Neural progenitor cell (in vitro differentiated cells): ENCODE results near the gene SLC41A3.

Source experiments
- EZH2 ChIP-seq: fragments of 200-600 bp; sonication (generic); IDR thresholded peaks from 2 replicates; pipeline ENCODE4 v1.6.1; 2017; ENCODE audit warnings: antibody characterized with exemption, mild to moderate bottlenecking, moderate library complexity
- EZH2phosphoT487 ChIP-seq: fragments of 200-600 bp; sonication (generic); IDR thresholded peaks from 2 replicates; pipeline ENCODE4 v1.6.1; 2017; ENCODE audit warnings: antibody characterized with exemption
- TF ChIP-seq, protein P1 (sequence below): fragments of 200-600 bp; sonication (generic); IDR thresholded peaks from 2 replicates; pipeline ENCODE4 v1.5.1; 2017; ENCODE audit warnings: antibody characterized with exemption, mild to moderate bottlenecking

DNA sequence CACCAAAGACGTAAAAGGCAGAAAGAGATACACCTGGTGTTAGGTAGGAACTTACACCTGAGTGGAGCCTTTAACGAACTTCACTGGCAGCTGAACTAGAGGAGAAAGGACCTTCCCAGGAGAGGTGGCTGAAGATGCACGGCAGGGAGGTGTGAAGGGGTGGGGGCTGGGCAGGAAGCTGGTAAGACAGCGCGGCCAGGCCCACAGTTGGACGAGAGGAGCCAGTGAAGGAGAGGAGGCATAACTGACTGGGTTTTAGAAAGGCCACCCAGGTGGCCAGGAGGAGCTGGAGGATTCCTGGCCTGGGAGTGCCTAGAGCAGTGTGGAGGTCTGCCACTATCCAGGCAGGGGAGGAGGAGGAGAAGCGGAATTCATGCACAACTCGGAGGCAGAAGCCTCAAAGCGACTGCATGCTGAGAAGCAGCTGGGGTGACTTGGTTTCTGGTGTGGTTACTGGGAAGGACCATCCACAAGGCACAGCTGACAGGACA lies 51.9 kb downstream of the SLC41A3 start:
- TF ChIP-seq, protein P1, sequence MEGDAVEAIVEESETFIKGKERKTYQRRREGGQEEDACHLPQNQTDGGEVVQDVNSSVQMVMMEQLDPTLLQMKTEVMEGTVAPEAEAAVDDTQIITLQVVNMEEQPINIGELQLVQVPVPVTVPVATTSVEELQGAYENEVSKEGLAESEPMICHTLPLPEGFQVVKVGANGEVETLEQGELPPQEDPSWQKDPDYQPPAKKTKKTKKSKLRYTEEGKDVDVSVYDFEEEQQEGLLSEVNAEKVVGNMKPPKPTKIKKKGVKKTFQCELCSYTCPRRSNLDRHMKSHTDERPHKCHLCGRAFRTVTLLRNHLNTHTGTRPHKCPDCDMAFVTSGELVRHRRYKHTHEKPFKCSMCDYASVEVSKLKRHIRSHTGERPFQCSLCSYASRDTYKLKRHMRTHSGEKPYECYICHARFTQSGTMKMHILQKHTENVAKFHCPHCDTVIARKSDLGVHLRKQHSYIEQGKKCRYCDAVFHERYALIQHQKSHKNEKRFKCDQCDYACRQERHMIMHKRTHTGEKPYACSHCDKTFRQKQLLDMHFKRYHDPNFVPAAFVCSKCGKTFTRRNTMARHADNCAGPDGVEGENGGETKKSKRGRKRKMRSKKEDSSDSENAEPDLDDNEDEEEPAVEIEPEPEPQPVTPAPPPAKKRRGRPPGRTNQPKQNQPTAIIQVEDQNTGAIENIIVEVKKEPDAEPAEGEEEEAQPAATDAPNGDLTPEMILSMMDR = no peak
- no peak for TF ChIP-seq EZH2phosphoT487
- TF ChIP-seq EZH2 = no peak
